IPS-15b (cell line): ENCODE measurements around the gene ZCCHC24.

ENCODE experiments used
- H3K27me3 ChIP-seq: one replicate; pipeline ENCODE4 v1.6.1; 2013; ENCODE audit warnings: low read length; ENCODE audit not compliant: control insufficient read depth, insufficient read depth
- H3K36me3 ChIP-seq: one replicate; pipeline ENCODE4 v1.6.1; 2013; ENCODE audit warnings: low read length; ENCODE audit not compliant: control insufficient read depth, insufficient read depth
- H3K4me1 ChIP-seq: one replicate; pipeline ENCODE4 v1.6.1; 2013; ENCODE audit warnings: mild to moderate bottlenecking, low read length; ENCODE audit not compliant: control insufficient read depth, insufficient read depth
- H3K4me3 ChIP-seq: one replicate; pipeline ENCODE4 v1.5.1; 2013; ENCODE audit warnings: low read depth, low read length
- H3K9ac ChIP-seq: one replicate; pipeline ENCODE4 v1.6.1; 2013; ENCODE audit warnings: low read depth, mild to moderate bottlenecking, low read length
- H3K9me3 ChIP-seq: one replicate; pipeline ENCODE4 v1.6.1; 2013; ENCODE audit warnings: mild to moderate bottlenecking, low read length; ENCODE audit not compliant: control insufficient read depth, insufficient read depth

The ZCCHC24 gene

DNA sequence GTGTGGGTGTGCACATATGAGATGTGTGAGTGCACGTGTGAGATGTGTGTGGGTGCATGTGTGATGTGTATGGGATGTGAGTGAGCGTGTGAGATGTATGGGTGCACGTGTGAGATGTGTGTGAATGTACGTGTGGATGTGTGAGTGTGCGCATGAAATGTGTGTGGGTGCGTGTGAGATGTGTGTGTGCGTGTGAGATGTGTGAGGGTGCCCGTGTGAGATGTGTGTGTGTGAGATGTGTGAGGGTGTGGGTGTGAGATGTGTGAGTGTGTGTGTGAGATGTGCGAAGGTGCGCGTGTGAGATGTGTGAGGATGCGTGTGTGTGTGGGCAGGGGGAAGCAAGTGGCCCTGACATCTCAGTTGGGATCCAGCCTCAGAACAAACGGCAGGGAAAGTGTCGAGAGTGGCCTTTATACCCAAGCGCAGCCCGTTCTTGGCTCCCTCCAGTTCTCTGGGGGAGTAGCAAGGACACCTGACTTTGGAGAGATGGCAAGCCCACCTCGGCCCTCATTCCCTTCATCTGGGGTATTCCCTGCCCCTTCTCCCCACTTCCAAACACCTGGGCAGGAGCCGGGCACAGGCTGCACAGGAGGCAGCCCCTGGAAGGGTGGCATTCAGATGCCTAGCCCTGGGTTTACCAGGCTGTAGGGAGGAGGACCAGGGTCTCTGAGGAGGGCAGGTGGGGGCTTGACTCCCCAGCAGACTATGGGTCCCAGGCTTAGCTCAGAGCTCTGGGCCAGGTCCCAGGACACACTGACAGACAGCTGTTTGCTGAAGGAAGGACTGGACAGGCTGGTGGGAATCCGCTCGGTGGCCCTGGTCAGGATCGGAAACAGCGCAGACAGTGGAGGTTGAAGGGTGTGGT, 66.5 kb downstream of the ZCCHC24 start:
- no peaks in the 10 kb centered on the region for H3K36me3 ChIP-seq
- no peaks in the 10 kb centered on the region for H3K4me1 ChIP-seq
- no peak overlapping the region for H3K9ac ChIP-seq
- no peaks in the 10 kb centered on the region for H3K9me3 ChIP-seq
- H3K4me3 ChIP-seq = no peak overlapping the region
- H3K27me3 ChIP-seq = no peaks in the 10 kb centered on the region

DNA sequence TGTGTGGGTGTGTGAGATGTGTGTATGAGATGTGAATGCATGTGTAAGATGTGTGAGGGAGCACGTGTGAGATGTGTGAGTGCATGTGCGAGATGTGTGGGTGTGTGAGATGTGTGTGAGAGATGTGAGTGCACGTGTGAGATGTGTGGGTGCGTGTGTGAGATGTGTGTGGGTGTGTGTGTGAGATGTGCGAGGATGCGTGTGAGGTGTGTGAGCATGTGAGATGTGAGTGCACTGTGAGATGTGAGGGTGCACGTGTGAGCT, 67.1 kb downstream of the ZCCHC24 start:
- H3K9ac ChIP-seq = no peak overlapping the region
- H3K9me3 ChIP-seq = no peaks in the 10 kb centered on the region
- H3K36me3 ChIP-seq = no peaks in the 10 kb centered on the region
- no peaks in the 10 kb centered on the region for H3K4me1 ChIP-seq
- no peak overlapping the region for H3K4me3 ChIP-seq
- no peaks in the 10 kb centered on the region for H3K27me3 ChIP-seq

DNA sequence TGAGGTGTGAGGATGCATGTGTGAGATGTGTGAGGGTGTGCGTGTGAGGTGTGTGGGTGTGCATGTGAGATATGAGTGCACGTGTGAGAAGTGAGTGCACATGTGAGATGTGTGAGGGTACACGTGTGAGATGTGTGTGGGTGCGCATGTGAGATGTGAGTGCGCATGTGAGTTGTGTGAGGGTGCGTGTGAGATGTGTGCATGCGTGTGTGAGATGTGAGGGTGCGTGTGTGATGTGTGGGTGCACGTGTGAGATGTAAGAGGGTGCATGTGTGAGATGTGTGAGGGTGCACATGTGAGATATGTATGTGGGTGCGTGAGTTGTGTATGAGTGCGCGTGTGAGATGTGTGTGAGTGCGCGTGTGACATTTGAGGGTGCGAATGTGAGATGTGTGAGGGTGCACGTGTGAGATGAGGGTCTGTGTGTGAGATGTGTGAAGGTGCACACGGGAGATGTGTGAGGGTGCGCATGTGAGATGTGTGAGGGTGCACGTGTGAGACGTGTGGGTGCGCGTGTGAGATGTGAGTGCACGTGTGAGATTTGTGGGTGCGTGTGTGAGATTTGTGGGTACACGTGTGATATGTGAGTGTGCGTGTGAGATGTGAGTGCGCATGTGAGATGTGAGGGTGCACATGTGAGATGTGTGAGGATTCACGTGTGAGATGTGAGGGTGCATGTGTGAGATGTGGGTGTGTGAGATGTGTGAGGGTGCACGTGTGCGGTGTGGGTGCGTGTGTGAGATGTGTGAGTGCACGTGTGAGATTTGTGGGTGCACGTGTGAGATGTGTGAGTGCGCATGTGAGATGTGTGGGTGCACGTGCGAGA, 67.7 kb downstream of the ZCCHC24 start:
- H3K9me3 ChIP-seq = no peaks in the 10 kb centered on the region
- H3K27me3 ChIP-seq = no peaks in the 10 kb centered on the region
- H3K4me1 ChIP-seq = no peaks in the 10 kb centered on the region
- no peaks in the 10 kb centered on the region for H3K36me3 ChIP-seq
- no peak overlapping the region for H3K4me3 ChIP-seq
- H3K9ac ChIP-seq = no peak overlapping the region

DNA sequence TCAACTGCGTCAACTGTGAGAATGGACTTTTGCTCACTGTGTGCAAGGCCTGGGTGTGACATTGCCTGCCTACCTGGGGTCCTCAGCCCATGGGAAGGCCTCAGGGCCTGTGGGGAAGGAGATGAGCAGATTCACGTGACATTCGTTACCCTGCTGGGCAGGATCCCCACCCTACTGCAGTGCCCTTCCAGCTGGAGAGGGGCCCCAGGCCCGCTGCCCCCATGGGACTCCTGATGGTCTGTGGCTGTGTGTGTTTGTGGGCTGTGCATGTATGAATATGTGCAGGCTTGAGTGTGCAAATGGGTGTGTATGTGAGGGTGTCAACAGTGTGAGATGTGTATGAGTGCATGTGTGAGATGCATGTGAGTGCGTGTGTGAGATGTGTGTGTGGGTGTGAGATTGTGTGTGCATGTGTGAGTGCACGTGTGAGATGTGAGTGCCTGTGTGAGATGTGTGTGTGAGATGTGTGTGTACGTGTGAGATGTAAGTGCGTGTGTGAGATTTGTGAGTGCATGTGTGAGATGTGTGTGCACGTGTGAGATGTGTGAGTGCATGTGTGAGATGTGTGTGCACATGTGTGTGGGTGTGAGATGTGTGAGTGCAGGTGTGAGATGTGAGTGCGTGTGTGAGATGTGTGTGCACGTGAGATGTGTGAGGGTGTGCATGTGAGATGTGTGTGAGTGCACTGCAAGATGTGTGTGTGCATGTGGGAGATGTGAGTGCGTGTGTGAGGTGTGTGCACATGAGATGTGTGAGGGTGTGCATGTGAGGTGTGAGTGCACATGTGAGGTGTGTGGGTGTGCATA, 68.5 kb downstream of the ZCCHC24 start:
- Histone ChIP-seq H3K9ac (no peak overlapping the region), H3K9me3 (no peaks in the 10 kb centered on the region), H3K4me3 (no peak overlapping the region), H3K4me1 (no peaks in the 10 kb centered on the region), H3K36me3 (no peaks in the 10 kb centered on the region), H3K27me3 (no peaks in the 10 kb centered on the region)

DNA sequence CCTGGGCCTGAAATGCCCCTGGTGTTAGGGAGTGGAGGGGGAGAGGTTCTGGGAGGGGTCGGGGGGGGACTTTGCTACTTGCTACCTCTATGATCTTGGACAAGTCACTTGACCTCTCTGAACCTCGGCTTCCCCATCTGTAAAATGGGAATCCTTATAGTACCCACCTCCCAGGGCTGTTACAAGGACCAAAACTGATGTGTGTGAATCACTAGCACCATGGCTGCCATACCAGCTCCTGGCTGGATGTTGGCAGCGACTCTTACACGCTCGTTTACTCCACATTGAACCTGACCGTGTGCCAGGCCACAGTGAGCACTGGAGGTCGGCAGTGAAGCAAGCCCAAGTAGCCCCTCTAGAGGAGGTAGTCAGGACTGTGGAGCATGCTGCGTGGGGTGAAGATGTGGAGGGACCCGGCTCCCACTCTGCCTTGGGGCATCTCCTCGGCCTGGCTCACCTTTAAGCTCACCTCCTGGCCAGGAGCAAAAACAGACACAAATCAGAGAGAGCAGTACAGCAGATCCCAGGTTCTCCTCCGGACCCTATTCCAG, 69.3 kb downstream of the ZCCHC24 start:
- Histone ChIP-seq H3K9ac (no peak overlapping the region), H3K36me3 (no peaks in the 10 kb centered on the region)

DNA sequence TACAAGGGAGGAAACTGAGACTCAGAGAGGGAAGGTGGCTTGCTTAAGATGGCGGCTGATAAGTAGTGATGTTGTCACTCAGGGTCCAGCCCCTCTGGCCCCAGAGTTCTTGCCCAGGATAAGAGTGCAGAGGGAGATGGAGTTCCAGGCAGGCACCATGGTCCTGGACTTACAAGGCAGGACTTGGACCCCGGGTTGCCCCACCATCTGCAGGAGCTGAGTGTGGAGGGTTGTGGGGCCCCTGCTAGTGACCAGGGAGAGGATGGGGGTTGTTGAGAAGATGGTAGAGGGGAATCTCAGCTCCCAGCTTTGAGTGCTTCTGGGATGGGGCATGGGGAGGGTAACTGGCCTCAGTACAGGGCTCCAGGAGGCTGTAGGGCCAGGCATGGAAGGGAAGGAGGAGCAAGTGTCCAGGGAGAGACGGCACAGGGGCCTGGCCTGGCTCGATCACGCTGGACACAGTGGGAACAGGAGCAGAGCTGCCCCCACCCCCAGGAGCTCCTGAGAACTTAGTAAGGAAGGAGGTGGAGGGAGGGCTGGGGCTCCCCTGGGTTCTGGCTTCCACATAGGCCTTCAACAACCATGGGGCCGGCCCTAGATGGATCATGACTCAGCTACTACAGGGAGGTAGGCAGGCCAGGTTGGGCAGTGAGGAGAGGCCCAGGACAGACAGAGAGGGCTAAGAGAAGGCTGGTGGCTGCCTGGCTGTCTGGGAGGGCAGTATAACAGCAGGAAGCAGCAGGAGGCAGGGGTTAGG, 69.9 kb downstream of the ZCCHC24 start:
- no peaks in the 10 kb centered on the region for H3K36me3 ChIP-seq
- H3K4me3 ChIP-seq = no peak overlapping the region
- H3K9me3 ChIP-seq = no peaks in the 10 kb centered on the region
- no peaks in the 10 kb centered on the region for H3K4me1 ChIP-seq
- H3K9ac ChIP-seq = no peak overlapping the region
- no peaks in the 10 kb centered on the region for H3K27me3 ChIP-seq

More for the DNA sequence above, 69.3 kb downstream of the ZCCHC24 start:
- no peaks in the 10 kb centered on the region for H3K9me3 ChIP-seq
- no peaks in the 10 kb centered on the region for H3K27me3 ChIP-seq
- H3K4me1 ChIP-seq = no peaks in the 10 kb centered on the region
- H3K4me3 ChIP-seq = no peak overlapping the region

DNA sequence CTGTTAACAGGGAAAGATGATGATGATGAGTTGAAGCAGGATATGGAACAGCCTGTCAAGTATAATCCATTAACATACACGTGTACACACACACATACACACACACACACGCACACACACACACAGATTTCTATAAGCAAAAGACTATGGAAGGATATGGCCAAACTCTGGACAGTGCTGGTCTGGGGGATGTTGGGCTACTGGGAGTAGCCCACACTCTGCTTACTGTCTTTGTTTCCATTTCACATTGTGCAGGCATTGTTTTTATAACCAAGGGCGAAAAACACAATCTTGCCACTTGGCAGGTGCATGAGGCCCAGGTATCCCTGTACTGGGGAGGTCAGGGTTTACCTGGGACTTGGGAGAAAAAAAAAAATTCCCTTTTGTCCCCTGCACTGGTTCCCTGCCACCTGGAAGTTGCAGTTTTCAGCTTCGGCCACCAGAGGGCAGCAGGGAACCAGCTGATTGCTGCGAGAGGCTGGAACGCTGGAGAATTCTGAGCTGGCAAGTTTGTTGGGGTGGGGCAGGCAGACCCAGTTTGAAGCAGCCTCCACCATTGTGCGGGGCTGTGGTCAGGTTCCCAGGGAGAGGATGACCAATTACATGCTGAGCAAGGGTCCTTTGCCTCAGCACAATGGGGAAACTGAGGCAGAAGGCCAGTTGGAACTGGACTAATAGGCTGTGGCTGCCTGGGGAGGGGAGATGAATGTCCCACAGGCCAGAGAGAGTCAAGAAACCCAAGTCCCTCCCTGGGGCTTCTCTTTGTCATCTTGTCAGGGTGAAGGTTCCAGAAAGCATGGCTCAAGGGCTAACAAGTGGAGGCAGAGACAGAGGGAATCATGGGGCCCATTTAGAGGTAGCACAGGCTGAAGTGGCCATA, 70.9 kb downstream of the ZCCHC24 start:
- H3K9ac ChIP-seq = no peak overlapping the region

DNA sequence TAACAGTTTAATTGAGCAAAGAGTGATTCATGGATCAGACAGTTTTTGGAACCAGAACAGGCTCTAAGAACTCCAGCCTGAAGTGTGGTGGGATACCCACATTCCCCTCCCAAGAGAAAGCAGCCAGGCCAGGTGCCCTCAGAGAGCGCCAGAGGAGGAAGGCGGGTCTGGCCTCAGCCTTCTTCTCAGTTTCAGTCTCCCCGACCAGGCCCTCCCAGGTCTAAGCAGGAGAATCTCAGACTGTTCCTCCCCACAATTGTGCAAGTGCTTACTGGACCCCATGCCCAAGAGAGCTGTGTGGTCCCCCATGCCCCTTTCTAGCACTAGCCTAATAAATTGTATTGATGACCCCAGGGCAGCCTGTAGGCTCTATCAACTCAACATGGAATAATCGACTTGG, 72.6 kb downstream of the ZCCHC24 start:
- H3K9me3 ChIP-seq = no peaks in the 10 kb centered on the region
- H3K27me3 ChIP-seq = no peaks in the 10 kb centered on the region
- H3K9ac ChIP-seq = no peak overlapping the region
- H3K36me3 ChIP-seq = no peaks in the 10 kb centered on the region
- H3K4me3 ChIP-seq = no peak overlapping the region
- H3K4me1 ChIP-seq = no peaks in the 10 kb centered on the region

More for the DNA sequence above, 70.9 kb downstream of the ZCCHC24 start:
- H3K4me1 ChIP-seq = no peaks in the 10 kb centered on the region
- no peak overlapping the region for H3K4me3 ChIP-seq
- no peaks in the 10 kb centered on the region for H3K27me3 ChIP-seq
- no peaks in the 10 kb centered on the region for H3K36me3 ChIP-seq
- H3K9me3 ChIP-seq = no peaks in the 10 kb centered on the region

DNA sequence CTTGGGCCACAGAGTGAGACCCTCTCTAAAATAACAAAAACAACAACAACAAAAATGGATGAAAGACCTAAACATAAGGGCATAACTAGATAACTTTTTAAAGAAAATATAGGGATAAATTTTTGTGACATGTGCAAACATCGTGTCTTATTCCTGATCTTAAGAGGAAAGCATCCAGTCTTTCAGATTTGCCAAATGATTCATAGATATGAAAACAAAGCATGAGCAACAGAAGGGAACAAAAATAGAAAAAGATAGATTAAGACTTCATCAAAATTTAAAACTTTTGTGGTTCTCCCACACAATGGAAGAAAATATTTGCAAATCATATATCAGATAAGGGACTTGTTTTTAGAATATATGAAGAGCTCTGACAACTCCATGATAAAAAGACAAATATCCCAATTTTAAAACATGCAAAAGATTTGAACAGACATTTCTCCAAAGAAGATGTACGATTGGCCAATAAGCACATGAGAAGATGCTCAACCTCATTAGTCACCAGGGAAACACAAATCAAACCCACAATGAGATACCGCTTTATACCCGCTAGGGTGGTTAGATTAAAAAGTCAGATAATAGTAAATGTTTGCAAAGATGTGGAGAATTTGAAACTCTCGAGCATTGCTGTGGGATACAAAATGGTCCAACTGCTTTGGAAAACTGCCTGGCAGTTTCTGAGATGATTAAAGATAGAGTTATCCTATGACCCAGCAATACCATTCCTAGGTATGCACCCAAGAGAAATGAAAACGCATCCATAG, 77.8 kb downstream of the ZCCHC24 start:
- Histone ChIP-seq H3K9me3 (no peaks in the 10 kb centered on the region), H3K9ac (no peak overlapping the region), H3K27me3 (no peaks in the 10 kb centered on the region), H3K36me3 (no peaks in the 10 kb centered on the region), H3K4me3 (no peak overlapping the region), H3K4me1 (no peaks in the 10 kb centered on the region)
